NCI-H82 (cell line): Measurements from ENCODE around the gene DNER.
"Not testable (repeated sequence)": the region's sequence is repeated elsewhere in the genome, so short reads cannot be mapped to it uniquely, and the experiment has no call there.

ENCODE experiments used
- DNase-seq: peaks from one replicate; lab custom pipeline; 2025; lab: John Stamatoyannopoulos, UW

Gene DNER

DNA sequence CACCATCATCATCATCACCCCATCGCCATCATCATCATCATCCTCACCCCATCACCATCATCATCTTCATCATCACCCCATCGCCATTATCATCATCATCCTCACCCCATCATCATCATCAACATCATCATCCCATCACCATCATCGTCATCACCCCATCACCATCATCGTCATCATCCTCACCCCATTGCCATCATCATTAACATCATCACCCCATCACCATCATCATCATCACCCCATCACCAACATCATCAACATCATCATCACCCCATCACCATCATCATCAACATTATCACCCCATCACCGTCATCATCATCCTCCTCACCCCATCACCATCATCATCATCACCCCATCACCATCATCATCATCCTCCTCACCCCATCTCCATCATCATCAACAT lies 151.0 kb downstream of the DNER start:
- no peak for DNase-seq

DNA sequence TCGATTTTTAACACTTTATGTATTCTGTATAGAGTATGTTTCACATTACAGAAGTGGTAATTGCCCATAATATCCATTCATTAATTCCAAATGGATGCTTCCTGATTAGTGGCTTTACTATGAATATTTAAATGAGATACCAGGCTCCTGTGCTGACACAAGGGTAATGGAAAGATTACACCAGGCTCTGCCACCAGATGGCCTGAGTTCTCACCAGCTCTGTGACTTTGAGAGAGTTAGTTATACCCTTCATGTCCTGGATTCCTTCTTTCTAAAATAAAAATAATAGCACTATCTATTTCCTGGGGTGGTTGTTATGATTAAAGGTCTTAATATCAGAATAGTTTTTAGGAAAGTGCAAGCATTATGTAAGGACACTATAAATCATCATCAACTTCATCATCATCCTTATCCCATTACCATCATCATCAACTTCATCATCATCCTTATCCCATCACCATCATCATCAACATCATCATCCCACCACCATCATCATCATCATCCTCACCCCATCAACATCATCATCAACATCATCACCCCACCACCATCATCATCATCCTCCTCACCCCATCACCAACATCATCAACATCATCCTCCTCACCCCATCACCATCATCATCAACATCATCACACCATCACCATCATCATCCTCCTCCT lies 151.8 kb downstream of the DNER start:
- no peak for DNase-seq

DNA sequence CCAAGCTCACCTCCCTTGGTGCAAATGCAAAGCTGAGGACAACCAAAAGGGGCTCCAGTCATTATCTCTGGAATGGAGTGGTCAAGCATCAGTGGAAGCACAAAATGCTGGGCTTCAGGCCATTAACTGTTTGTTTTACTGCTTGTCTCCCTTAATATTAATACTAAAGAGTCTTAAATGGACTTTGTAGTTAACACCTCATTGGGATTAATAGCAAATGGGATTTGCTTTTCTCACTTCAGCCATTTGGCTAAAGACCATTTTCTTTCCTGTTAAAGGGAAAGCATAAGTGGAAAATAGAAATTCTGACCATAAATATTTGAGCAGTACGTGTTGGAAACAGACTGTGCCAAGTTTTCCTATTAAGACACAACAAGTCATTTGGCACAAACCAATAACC lies 154.4 kb downstream of the DNER start:
- no peak for DNase-seq

DNA sequence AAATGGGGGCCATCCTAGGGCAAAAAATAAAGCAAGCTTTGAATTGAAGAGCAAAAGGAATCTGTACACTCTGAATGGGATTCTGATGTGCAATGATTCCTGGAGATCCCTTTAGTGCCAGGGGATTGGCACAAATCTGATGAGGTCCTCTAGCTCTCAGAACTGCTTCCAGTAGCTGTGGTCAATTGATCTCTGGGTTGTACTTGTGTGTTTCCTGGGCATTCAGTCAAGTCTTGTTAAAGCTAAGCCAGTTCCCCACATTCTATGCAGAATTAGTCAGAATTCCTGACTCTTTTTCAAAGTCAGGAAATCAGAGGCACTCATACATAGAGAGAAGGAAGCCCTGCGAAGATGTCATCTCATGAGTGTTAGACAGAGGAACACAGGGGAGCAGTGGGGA lies 161.3 kb downstream of the DNER start:
- DNase-seq: no peak

DNA sequence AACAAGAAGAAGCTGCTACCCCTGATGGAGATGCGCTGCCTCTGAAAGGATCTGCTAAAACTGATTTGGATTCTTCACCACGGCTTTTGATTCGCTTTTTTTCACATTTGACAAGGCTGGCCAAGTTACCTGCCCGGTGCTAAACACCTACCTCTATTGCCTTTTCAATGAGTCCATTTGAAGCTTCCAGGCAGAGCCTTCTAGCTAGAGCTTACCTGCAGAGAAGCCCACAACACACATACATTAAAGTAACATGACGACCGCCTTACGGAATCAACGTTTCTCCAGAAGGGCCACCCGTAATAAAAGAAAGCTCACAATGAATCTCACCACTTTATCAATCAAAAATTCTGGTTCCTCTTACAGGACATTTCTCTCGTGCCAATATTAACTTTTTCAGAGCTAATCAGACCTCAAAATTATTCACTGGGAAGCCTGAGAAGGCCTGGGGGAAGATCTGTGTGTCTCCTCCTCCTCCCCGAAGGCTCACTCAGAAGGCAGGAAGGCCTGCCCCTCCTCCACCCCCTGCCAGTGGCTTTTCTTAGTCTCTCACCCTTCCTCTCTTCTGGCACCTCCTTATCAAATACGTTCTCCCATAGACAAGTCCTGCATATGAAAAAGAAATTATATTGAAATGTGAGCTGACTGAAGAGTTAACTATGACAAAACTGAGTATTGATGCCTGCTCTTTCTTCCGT lies 171.0 kb downstream of the DNER start:
- DNase-seq: no peak

DNA sequence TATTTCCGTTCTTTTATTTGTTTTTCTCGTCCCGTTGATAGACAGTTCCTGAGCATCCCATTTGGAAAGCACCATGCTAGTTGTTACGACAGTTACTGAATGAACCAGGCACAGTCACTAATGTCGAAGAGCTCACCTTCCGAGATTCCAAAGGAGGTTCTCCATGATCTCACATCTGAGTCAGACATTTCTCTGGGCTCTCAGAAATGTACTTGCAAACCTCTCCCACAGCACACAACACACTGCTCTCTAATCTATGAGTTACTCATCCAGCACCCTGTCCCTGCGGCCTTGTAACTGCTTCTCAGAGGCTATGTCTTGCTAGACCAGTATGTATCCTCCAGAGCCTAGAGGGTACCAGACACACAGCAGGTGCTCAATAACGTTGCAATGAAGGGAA lies 174.7 kb downstream of the DNER start:
- DNase-seq: no peak

DNA sequence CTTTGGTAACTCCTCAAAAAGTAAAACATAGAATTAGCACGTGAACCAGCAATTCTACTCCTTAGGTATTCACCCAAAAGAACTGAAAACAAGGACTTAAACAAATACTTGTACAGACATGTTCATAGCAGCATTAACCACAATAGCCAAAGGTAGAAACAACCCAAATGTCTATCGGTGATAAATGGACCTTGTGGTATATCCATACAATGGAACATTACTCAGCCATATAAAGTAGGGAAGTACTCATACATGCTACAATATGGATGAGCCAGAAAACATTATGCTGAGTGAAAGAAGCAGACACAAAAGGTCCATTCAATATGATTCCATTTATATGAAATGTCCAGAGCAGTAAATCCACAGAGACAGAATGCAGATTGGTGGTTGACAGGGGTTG lies 182.8 kb downstream of the DNER start:
- no peak for DNase-seq

DNA sequence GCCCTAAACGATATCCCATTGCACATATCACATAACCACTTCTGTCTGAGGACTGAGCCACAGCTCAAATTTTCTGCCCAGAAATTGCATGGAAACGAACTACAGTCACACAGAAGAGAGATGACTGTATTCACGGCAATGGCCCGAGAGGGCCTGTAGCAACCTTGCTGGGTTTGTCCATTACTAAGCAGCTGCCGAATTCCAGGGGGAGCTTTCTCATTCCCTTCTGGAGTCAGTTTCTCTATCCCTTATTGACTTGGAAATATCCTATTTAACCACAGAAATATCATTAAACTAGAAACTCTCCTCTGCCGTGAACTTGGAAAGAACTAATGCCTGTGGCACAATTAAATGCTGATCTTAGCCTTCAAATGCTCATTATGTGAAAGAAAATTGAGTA lies 183.9 kb downstream of the DNER start:
- DNase-seq: no peak

DNA sequence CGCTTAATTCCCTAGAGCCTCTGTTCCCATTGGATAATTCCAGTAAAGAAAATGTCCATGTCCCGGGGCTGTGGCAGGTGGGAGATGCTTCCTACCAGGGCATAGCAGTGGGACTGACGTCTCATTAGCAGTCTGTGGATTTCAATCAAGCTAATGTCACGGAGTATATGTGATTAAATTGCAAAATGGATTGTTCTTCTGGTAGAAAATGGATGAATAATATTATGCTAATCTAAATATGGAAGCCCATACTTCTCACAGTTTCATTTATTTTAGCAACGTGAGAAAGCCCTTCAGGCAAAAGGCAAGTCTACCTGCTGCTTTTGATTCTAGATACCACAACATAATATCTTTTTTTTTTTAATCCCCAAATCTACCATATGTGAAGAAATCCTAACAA lies 185.5 kb downstream of the DNER start:
- DNase-seq: no peak

DNA sequence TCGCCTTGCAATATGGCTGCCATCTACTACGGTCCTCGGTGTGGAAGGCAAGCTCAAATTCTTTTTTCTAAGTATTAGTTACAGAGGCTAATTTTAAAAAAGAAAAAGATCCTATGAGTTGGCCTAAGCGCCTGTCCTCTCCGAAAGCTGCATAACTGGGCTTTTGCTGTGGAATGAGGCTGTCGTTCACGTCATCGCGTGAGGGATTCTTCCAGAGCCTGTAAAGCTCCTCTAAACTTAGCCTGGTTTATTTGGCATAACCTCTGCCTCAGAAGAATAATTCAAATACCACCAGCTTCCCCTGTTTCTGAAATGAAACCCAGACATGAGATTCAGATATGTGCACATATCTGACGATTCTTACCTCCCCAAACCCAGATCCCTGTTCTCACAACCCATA lies 187.4 kb downstream of the DNER start:
- DNase-seq: no peak

DNA sequence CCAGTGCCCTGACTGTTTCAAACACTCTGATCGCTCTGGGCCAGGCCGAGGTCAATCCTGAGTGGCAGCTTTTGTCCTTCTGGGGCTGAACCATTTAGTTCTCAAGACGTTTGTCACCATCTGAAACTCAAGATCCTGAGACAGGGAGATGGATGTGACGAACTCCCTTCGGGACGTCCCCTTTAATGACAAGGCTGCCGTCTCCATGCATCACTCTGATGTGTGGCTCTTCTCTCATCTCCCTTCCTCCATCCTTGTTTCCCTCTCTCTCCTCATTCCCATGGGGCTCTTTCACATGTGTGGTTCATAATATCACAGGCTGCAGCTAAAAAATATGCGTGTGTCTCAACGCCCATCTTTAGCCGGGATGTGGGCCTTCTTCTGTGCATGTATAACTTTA lies 189.6 kb downstream of the DNER start:
- DNase-seq: no peak

DNA sequence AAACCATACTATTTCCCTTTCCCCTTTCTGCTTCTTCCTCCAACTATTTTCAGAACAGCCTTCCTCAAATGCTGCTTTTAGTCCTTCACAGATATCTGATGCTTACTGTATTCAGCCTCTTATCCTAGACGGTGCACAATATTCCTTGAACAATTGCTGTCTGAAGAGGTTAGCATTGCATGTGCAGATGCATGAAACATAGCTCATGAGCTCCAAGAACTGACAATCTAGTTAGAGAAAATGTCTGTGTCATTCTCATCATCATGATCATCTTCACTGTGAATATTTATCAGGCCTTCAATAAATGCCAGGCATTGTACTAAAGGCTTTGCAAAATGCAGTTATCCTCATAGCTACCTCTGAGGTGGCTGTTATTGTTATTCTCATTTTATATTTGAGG lies 190.7 kb downstream of the DNER start:
- no peak for DNase-seq

DNA sequence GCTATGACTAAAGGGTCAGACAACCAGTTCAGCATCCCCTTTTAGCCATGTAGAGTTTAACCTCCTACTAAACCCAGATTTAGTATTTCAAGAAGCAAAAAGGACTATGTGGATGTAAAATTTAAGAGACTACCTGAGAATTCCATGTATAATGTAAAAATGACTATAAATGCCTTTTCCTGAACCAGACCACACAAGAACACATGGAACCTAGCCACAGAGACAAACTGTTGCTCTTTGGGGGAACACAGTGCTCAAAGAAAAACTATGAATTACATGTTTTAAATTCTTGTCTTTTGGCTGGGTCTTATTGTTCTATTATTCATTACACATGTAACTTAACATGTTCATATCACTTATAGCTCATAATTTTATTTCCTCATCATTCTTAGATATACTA lies 192.8 kb downstream of the DNER start:
- DNase-seq: no peak

DNA sequence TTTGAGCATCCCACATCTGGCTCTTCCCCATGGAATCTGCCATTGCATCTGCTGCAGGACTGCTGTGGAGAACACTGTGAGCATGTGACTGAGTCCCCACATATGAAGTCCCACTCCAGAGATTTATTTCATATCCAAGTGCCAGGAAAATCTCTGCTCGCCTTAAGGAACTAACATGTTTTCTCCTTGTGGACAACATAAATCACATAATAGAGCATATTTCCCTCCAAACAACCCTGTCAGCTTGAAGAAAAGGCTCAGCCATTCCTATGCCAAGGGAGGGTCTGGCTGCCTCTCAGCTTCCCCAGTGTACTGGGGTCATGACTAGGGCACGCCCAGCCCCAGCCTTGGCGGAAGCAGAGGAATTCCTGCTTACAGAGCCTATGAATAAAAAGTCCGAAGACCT lies 193.7 kb downstream of the DNER start:
- DNase-seq: no peak

DNA sequence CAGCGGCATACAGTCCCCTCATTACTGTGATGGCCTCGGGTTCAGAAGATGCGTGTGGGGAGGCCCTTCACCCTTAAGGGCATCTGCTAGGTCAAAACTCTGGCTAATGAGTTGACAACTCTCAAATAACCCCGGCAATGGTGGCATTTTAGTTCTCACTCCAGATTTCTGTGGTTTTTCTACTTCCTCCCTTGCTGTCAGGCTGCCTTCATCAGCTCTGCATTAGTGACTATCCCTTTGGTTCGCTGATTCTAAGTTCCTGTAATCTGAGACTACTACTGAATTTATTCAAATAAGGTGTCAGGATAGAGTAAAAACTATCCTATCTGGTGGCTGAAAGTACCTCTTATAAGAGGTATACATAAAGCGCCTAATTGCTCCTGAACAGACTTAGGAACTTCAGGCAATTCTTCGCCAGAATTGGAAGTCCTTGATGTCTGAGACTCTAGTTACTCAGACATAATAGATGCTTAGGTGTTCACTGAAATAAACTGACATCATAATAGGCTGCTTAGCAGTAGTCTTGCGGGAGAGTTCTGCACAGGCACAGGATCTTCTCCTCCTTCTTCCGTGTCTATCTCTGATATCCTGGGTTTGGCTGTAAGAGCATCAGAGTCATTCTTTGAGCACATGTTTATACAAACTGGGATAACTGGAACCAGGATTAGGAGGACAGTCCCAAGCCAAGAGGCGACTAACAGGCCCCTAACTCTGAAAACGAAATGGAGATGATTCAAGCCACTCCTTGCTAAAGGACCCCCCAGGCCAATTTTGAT lies 194.5 kb downstream of the DNER start:
- no peak for DNase-seq

DNA sequence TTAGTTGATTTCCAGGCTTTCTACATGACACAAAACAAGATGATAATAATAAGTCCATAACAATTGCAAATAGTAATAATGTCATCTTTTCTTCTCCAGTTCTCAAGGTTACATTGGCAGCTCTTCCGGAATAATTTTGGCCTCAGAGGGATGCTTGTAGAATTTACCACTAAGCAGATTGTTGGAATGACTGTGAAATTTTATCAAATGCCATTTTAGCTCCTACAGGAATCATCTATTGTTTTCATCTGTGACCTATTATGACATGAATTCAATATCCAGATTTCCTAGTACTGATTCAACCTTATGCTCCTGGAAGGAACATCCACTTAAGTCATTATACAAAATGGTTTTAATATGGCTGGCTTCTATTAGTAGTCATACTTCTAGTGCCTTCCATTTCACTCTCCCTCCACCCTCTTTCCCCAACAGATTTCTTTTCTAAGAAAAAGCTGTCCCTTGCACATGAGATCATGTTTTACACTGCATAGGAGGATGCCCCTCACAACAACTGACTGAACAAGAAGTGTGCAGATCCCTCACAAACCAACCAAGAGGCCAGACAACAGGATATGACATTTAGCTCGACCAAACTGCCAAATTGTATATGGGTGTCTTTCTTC lies 200.0 kb downstream of the DNER start:
- DNase-seq: no peak

DNA sequence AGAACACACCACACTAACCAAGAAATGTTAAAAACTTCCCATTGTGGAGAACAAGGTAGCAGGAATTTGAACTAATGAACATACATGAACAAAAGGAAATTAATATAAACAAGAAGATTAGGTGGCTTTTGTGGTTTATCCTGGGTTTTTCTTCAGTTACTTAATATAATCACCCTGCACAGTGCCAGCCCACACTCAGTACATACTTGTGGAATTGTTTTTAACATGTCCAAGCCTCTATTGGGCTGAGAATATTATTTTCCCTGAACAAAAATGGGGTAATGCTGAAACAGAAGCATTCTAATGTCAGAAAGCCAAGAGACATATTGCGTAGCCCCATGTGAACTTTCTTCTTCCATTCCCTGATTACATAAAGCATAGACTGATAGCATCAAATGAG lies 202.8 kb downstream of the DNER start:
- DNase-seq: no peak

DNA sequence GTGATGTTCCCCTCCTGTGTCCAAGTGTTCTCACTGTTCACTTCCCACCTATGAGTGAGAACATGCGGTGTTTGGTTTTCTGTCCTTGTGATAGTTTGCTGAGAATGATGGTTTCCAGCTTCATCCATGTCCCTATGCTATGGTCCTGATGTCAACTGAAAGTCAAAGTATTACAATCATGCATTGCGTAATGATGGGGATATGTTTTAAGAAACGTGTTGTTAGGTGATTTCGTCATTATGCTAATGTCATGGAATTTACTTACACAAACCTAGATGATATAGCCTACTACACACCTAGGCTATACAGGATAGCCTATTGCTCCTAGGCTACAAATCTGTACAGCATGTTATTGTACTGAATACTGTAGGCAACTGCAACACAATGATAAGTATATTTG lies 207.7 kb downstream of the DNER start:
- DNase-seq: not testable (repeated sequence)

DNA sequence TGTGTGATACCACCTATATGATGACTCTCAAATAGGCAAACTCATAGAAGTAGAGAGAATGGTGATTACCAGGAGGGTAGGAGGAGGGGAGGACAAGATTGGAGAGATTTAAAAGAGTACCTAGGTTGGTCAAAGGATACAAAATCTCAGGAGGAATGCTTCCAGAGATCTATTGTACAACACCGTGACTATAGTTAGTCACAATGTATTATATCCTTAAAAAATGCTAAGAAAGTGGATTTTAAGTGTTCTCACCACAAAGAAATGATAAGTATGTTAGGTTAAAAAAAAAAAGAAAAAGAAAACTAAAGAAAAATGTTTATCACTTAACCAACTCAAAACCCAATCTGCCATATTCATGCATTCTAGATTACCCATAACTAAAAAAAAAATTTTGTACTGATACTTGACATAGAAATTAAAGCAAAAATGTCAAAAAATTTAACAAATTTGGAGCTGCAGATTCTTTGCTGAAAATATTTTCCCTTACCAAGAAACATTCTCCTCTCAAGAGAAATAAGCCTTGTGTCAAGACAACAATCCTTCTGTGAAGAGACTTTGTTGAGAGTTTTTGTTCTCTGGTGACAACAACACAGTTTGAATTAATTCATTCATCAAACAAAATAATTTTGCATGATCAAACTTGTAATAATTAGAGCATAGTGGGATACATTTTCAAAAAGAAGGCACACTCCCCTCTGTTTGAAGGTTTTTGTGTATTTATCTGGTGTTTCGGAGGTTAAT lies 213.1 kb downstream of the DNER start:
- DNase-seq: no peak

DNA sequence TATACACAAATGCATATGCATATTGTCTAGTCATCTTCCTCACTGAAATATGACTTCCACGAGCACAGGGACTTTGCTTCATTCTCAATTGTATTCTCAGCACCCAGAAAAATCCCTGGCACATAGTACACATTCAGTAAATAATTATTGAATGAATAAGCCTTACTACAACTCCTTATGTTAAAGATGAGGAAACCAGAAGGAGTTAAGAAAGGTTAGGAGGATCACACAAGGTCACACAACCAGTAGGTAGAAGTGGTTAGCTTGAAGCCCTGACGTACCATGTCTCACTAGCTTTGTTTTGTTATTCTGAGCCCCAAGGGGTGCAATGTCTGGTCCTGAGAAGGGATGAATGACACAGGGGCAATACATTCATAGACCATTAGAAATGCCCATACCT lies 222.3 kb downstream of the DNER start:
- DNase-seq: no peak

DNA sequence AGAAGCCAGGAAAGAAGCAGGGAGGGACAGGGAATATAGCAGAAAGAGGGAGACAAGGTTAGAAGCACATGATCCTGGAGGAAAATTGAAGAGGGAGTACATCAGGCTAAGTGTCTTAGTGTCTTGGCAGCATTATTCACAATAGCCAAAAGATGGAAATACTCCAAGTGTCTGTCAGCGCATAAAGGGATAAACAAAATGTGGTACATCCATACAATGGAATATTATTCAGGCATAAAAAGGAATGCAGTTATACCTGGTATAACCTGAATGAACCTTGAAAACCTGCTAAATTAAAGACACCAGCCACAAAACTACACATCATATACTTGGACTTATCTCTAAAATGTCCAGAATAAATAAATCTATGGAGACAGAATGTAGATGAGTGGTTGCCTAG lies 224.2 kb downstream of the DNER start:
- DNase-seq: no peak

DNA sequence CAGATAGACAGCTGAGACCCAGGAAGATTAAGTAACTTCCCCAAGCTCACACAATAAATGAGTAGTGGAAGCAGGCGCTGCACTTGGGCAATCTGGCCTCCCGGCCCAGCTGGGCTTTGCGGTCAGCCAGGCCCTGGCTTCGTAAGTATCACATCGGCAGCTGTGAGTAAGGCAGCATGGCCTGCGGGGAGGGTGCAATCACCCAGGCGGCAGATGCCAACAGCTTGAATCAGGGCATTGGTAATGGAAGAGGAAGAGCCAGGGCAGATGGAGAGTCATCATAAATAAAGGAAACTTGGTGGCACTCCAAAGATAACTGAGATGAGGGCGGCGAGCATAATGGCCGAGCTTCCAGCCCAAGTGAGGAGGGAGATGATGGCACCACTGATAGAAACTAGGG lies 225.3 kb downstream of the DNER start:
- no peak for DNase-seq
